Muscle layer of colon (tissue), 2 donors: ENCODE results near the gene CD83.

Source experiments
- H3K27ac ChIP-seq: one replicate; pipeline ENCODE4 v1.7.0; 2013; ENCODE audit warnings: low read depth, mild to moderate bottlenecking, low read length, moderate library complexity
- H3K27me3 ChIP-seq, 2 donors: one replicate each; pipeline ENCODE4 v1.7.0; 2013; ENCODE audit warnings: low read length in 2 of 2, mild to moderate bottlenecking in 2 of 2; ENCODE audit not compliant: insufficient read depth in 2 of 2, control insufficient read depth in 1 of 2
- H3K36me3 ChIP-seq: one replicate; pipeline ENCODE4 v1.7.0; 2013; ENCODE audit warnings: mild to moderate bottlenecking, low read length; ENCODE audit not compliant: insufficient read depth
- H3K4me1 ChIP-seq: one replicate; pipeline ENCODE4 v1.7.0; 2013; ENCODE audit warnings: mild to moderate bottlenecking, low read length; ENCODE audit not compliant: insufficient read depth
- H3K4me3 ChIP-seq, 2 donors: one replicate each; pipeline ENCODE4 v1.7.0; 2013; ENCODE audit warnings: low read length in 2 of 2, low read depth in 1 of 2, mild to moderate bottlenecking in 1 of 2, moderate library complexity in 1 of 2
- H3K9ac ChIP-seq: one replicate; pipeline ENCODE4 v1.7.0; 2013; ENCODE audit warnings: low read length
- H3K9me3 ChIP-seq: one replicate; pipeline ENCODE4 v1.7.0; 2013; ENCODE audit warnings: mild to moderate bottlenecking, low read length
- donor health status: abdominal sarcoma.
- donor health status: Adenocarcinoma of cecum.

Gene CD83

GRCh38 chr6:14128746-14129145, 11.2 kb downstream of the CD83 start:
- H3K4me3 ChIP-seq = no peak overlapping the region
- peaks cover 24% of the 10 kb centered on the region for H3K4me1 ChIP-seq
- no peak overlapping the region for H3K27ac ChIP-seq
- H3K9me3 ChIP-seq = no peaks in the 10 kb centered on the region
- H3K9ac ChIP-seq = no peak overlapping the region
- no peaks in the 10 kb centered on the region for H3K36me3 ChIP-seq
- no peaks in the 10 kb centered on the region for H3K27me3 ChIP-seq

GRCh38 chr6:14129575-14129974, 12.0 kb downstream of the CD83 start:
- Histone ChIP-seq H3K4me1 (peaks cover 24% of the 10 kb centered on the region), H3K9ac (no peak overlapping the region), H3K27me3 (no peaks in the 10 kb centered on the region), H3K9me3 (no peaks in the 10 kb centered on the region), H3K4me3 (no peak overlapping the region), H3K36me3 (no peaks in the 10 kb centered on the region), H3K27ac (no peak overlapping the region)

DNA sequence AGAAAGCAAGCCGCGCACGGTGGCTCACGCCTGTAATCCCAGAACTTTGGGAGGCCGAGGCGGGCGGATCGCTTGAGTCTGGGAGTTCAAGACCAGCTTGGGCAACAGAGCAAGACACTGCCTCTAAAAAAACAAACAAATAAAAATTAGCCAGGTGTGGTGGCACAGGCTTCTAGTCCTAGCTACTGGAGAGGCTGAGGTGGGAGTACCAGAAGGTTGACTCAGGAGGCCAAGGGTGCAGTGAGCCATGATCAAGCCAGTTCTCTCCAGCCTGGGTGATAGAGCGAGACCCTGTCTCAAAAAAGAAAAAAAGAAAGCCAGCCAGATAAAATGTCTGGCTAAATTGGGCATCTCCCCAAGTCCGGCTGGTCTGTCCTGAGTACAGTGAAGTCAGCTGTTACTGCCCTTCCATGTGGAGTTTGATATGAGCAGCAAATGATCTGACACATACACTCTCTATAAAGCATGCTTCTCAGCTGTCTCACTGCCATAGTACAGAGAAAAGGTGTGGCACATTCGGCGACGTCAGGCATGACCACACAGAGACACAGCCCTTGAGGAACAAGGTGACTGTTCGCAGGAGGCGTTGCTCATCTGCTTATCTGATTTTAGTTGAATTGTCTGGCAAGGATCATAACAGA, 13.0 kb downstream of the CD83 start:
- Histone ChIP-seq H3K27me3 (no peaks in the 10 kb centered on the region), H3K4me3 (no peak overlapping the region), H3K9ac (no peak overlapping the region), H3K4me1 (peaks cover 24% of the 10 kb centered on the region), H3K9me3 (no peaks in the 10 kb centered on the region), H3K36me3 (no peaks in the 10 kb centered on the region), H3K27ac (no peak overlapping the region)

- H3K4me1 ChIP-seq = peaks cover 24% of the 10 kb centered on the region
- H3K9ac ChIP-seq = no peak overlapping the region
- H3K27me3 ChIP-seq = no peaks in the 10 kb centered on the region
- H3K36me3 ChIP-seq = peaks cover 4% of the 10 kb centered on the region
- H3K4me3 ChIP-seq = no peak overlapping the region
- no peak overlapping the region for H3K27ac ChIP-seq
- no peaks in the 10 kb centered on the region for H3K9me3 ChIP-seq
Measured at GRCh38 chr6:14131579-14131978, 14.0 kb downstream of the CD83 start.

- Histone ChIP-seq H3K27ac (no peak overlapping the region), H3K9ac (no peak overlapping the region), H3K9me3 (no peaks in the 10 kb centered on the region), H3K4me1 (peaks cover 24% of the 10 kb centered on the region), H3K27me3 (no peaks in the 10 kb centered on the region), H3K4me3 (no peak overlapping the region), H3K36me3 (peaks cover 4% of the 10 kb centered on the region)
Measured at GRCh38 chr6:14132244-14132920, 14.8 kb downstream of the CD83 start.

DNA sequence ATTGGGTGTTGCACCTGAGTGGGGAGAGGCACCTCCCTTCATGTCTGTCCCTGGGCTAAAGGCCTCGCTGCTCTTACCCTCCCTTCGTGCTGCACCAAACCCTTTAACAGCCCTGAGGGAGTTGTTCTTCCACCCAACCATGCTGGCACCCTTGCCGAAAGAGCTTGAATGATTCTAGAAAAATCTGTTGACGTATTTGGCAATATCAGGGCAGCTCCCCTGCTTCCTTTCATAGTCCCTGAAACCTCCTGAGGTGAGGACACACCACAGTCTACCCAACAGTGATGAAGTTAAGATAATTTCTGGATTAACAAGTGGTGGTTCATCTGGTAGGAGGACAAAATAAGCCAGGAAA, 15.3 kb downstream of the CD83 start:
- Histone ChIP-seq H3K36me3 (peaks cover 4% of the 10 kb centered on the region), H3K4me3 (no peak overlapping the region), H3K4me1 (peaks cover 18% of the 10 kb centered on the region), H3K9me3 (no peaks in the 10 kb centered on the region), H3K27me3 (no peaks in the 10 kb centered on the region), H3K9ac (no peak overlapping the region), H3K27ac (no peak overlapping the region)

DNA sequence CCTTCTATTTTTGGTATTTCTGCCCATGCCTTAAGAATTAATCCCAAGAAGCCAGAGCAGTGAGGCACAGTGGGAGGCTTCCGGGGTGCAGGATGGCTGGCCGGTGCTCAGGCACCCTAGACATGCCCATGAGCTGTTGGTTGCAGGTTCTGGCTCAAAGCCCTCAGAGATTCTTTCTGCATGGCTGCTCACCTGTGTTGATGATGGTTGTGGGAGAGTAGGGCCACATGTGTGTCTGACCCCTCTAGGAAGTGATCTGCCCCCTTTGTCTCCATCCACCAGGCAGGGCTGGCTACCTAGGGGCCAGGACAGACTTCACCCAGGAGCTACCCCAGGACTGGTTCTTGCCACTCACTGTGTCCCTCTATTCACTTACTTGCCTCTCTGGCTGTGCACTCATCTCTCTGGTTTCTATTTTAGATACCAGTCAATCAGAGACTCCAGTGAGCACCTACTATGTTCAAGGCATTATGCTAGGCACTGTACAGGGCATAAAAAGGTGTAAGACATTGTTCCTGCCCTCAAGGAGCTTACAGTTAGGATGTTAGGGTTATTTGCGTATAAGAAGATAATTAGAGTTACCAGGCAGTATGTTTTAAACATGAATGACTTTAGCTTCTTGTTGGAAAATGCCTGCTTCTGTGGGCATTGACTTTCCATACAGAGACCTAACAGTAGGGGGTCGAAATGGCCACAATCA, 16.8 kb downstream of the CD83 start:
- Histone ChIP-seq H3K27ac (no peak overlapping the region), H3K4me3 (no peak overlapping the region), H3K9me3 (no peaks in the 10 kb centered on the region), H3K9ac (no peak overlapping the region), H3K4me1 (peaks cover 5% of the 10 kb centered on the region), H3K36me3 (peaks cover 4% of the 10 kb centered on the region), H3K27me3 (no peaks in the 10 kb centered on the region)

GRCh38 chr6:14135893-14136539, 18.4 kb downstream of the CD83 start:
- H3K4me1 ChIP-seq = no peaks in the 10 kb centered on the region
- peaks cover 4% of the 10 kb centered on the region for H3K36me3 ChIP-seq
- H3K9ac ChIP-seq = no peak overlapping the region
- H3K27me3 ChIP-seq = no peaks in the 10 kb centered on the region
- no peaks in the 10 kb centered on the region for H3K9me3 ChIP-seq
- H3K4me3 ChIP-seq = no peak overlapping the region
- H3K27ac ChIP-seq = no peak overlapping the region

DNA sequence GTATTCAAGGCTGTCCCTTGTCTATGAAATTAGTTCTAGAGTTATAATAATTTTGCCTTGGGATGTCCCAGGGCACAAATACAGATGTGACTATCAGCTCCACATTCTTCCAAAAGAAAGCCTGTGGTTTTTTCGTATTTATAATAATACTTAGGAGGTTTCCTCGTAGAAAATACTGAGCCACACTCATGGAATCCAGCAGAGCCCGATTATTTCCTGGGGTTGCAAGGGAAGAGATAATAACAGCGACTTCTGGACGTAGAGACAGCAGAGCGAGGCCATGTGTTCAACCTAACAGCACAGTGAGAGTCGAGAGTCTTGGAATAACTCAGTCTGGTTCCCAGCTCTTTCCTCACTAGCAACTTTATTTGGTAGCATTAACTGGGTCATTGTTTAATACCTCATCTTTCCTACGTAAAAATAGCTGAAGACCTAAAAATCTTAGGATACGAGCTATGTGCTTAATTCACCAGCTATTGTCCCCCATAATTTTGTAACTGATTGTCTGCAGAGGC, 21.2 kb downstream of the CD83 start:
- Histone ChIP-seq H3K27me3 (no peaks in the 10 kb centered on the region), H3K4me3 (no peak overlapping the region), H3K4me1 (peaks cover 5% of the 10 kb centered on the region), H3K9ac (no peak overlapping the region), H3K27ac (no peak overlapping the region), H3K36me3 (peaks cover 4% of the 10 kb centered on the region), H3K9me3 (no peaks in the 10 kb centered on the region)

- Histone ChIP-seq H3K36me3 (no peaks in the 10 kb centered on the region), H3K27ac (no peak overlapping the region), H3K4me3 (no peak overlapping the region), H3K4me1 (peaks cover 5% of the 10 kb centered on the region), H3K9ac (no peak overlapping the region), H3K27me3 (no peaks in the 10 kb centered on the region), H3K9me3 (no peaks in the 10 kb centered on the region)
Measured at GRCh38 chr6:14141351-14142062, 23.9 kb downstream of the CD83 start.

GRCh38 chr6:14142063-14142450, 24.5 kb downstream of the CD83 start:
- no peak overlapping the region for H3K4me3 ChIP-seq
- no peaks in the 10 kb centered on the region for H3K36me3 ChIP-seq
- peaks cover 5% of the 10 kb centered on the region for H3K4me1 ChIP-seq
- no peak overlapping the region for H3K9ac ChIP-seq
- H3K27me3 ChIP-seq = no peaks in the 10 kb centered on the region
- no peaks in the 10 kb centered on the region for H3K9me3 ChIP-seq
- H3K27ac ChIP-seq = no peak overlapping the region
